M059J (cell line): ENCODE data around the gene LDLRAD4. TPM values are rescaled to one million over a fixed set of nuclear protein-coding genes. Genes with fewer than 3 reads are reported as not detected.

Experiments used
- DNase-seq: peaks from one replicate; pipeline ENCODE4 v3.0.0-alpha.2; 2012; ENCODE audit warnings: low read depth
- total RNA-seq: library from RNA; depleted of rRNA; stranded (reverse); fragments of >200 nt; shearing (Covaris generic); gene quantifications from 2 replicates; pipeline ENCODE4 v1.2.3, GENCODE V29; 2014

LDLRAD4 gene
- total RNA-seq, 1 experiment from 2014 or later = 1.9 TPM

GRCh38 chr18:13613099-13613498 lies 394.5 kb downstream of the LDLRAD4 start:
- DNase-seq = no peak

GRCh38 chr18:13613591-13614501 lies 395.3 kb downstream of the LDLRAD4 start:
- DNase-seq = no peak

- no peak for DNase-seq
Observed at GRCh38 chr18:13614641-13615288, 396.2 kb downstream of the LDLRAD4 start.

- DNase-seq = peak; percentile 3
Observed at GRCh38 chr18:13615432-13615861, 396.9 kb downstream of the LDLRAD4 start.

- no peak for DNase-seq
Observed at GRCh38 chr18:13616041-13616440, 397.5 kb downstream of the LDLRAD4 start.

GRCh38 chr18:13616525-13617035 lies 398.0 kb downstream of the LDLRAD4 start:
- DNase-seq = no peak

GRCh38 chr18:13617826-13618515 lies 399.4 kb downstream of the LDLRAD4 start:
- DNase-seq = no peak

GRCh38 chr18:13618760-13619438 lies 400.3 kb downstream of the LDLRAD4 start:
- DNase-seq = no peak

- DNase-seq = no peak
Observed at GRCh38 chr18:13619505-13620205, 401.1 kb downstream of the LDLRAD4 start.

- no peak for DNase-seq
Observed at GRCh38 chr18:13620206-13620672, 401.7 kb downstream of the LDLRAD4 start.

- no peak for DNase-seq
Observed at GRCh38 chr18:13620818-13621445, 402.4 kb downstream of the LDLRAD4 start.

- no peak for DNase-seq
Observed at GRCh38 chr18:13621446-13621849, 402.9 kb downstream of the LDLRAD4 start.

GRCh38 chr18:13621886-13622619 lies 403.5 kb downstream of the LDLRAD4 start:
- no peak for DNase-seq

- no peak for DNase-seq
Observed at GRCh38 chr18:13622751-13623150, 404.2 kb downstream of the LDLRAD4 start.

- no peak for DNase-seq
Observed at GRCh38 chr18:13623348-13623747, 404.8 kb downstream of the LDLRAD4 start.

GRCh38 chr18:13623871-13624270 lies 405.3 kb downstream of the LDLRAD4 start:
- no peak for DNase-seq

- no peak for DNase-seq
Observed at GRCh38 chr18:13624563-13625237, 406.1 kb downstream of the LDLRAD4 start.

GRCh38 chr18:13625355-13625754 lies 406.8 kb downstream of the LDLRAD4 start:
- DNase-seq = no peak
